Left hindlimb (tissue), 1 donor: ENCODE results near the gene ASPHD1.
"Not testable (repeated sequence)": the region's sequence is repeated elsewhere in the genome, so short reads cannot be mapped to it uniquely, and the experiment has no call there.

ENCODE experiments used
- DNase-seq: peaks from one replicate; pipeline ENCODE4 v3.0.0-alpha.2; 2018

ASPHD1 gene

GRCh38 chr16:29878172-29878571 is 22.1 kb upstream of the ASPHD1 start:
- DNase-seq, result no peak

GRCh38 chr16:29881050-29881449 is 19.2 kb upstream of the ASPHD1 start:
- no peak for DNase-seq

- no peak for DNase-seq
Observed at GRCh38 chr16:29883987-29884386, 16.3 kb upstream of the ASPHD1 start.

DNA sequence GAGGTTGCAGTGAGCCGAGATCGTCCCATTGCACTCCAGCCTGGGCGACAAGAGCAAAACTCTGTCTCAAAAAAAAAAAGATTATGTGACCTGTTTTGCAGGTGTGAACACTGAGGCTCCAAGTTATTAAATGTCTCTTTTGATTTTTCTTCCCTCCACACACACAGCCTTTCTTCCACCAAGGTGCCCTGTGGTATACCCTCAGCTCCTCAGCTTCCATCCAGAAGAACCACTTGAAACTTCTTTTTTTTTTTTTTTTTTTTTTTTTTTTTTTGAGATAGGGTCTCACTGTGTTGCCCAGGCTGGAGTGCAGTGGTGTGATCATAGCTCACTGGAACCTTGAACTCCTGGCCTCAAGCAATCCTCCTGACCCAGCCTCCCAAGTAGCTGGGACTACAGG is 10.9 kb upstream of the ASPHD1 start:
- not testable (repeated sequence) for DNase-seq

DNA sequence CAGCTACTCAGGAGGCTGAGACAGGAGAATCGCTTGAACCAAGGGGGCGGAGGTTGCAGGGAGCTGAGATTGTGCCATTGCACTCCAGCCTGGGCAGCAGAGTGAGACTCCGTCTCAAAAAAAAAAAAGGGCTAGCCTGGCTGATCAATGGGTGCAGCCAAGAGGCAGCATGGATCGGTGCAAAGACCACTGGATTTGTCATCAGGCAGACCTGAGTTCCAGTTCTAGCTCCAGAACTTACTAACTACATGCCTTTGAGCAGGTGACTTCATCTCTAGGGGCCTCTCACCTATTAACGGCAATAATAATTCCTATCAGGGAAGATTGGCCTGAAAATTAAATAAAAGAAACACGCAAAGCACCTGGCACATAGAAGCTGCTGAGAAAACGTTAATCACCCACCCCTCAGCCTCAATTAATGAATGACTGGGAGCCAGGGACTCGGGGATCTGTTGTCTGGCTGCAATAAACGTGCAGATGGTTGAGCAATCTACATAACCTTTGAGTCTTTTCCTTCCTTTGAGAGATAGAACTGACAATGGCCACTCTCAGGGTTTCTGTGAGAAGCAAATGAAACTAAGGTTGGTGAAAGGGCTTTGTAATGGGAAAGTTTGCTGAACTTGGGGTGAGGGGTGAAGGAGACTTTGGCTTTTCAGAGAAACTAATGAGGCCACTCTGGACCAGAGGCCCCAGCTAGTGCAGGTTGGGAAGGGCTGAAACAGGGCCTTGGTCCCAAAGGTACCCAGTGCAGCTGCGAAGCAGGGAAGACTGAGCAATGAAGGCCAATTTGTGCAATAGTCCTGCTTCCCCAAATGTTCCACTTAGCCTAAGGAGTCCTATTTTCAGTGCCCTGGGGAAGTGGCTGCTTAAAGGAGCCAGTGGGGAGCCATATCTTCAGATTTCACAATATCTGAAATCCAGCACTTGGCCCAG is 8.5 kb upstream of the ASPHD1 start:
- DNase-seq, result no peak

GRCh38 chr16:29892458-29892813 is 7.9 kb upstream of the ASPHD1 start:
- no peak for DNase-seq

DNA sequence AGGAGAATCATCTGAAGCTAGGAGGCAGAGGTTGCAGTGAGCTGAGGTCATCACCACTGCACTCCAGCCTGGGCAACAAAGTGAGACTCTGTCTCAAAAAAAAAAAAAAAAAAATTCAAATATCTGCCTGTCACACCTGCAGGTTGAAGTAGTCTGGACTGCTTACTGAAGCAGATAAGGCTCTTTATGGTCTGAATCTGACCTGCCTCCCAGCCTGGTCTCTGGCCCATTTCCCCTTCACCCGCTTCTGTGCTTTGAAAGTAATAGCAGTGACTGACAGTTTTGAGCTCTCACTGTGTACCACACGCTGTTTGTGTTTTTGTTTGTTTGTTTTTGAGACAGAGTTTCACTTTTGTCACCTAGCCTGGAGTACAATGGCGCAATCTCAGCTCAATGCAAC is 6.7 kb upstream of the ASPHD1 start:
- DNase-seq, result no peak

DNA sequence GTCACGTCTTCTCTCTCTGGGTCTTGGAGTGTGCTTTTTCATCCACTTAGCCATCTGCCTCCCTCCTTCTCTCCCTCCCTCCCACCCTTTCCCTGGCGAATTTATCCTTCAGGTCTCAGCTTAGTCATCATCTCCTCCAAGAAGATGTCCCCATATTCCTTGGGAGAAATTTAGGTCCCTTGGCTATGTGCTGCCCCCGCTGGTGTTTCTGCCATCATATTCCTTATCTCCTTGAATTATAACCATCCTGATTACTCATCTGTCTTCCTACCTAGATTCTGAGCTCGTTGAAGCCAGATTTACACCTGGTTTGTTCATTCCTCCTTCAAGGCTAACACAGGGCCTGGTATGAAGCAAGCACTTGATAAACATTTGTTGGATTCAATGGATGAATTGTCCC is 5.9 kb upstream of the ASPHD1 start:
- no peak for DNase-seq

DNA sequence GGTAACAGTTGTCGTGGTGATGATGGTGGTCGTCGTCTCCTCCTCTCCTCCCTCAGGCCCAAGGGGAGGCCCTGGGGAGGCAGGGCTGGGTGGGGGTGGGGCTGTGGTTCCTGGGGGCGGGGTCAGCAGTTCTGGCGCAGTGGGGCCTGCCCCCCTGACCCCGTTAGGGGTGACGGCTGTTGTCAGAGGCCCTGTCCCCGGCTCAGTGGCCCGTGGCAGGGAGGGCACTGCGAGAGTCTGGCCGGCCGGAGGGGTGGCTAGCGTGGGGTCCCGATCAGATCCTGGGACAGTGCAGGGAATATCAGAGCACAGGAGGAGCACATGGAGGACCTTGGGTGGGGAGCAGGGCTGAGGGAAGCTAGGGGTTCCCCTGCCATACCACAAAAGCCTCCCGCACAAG is 3.4 kb upstream of the ASPHD1 start:
- DNase-seq, result no peak

- DNase-seq, result no peak
Observed at GRCh38 chr16:29897333-29897732, 3.0 kb upstream of the ASPHD1 start.

DNA sequence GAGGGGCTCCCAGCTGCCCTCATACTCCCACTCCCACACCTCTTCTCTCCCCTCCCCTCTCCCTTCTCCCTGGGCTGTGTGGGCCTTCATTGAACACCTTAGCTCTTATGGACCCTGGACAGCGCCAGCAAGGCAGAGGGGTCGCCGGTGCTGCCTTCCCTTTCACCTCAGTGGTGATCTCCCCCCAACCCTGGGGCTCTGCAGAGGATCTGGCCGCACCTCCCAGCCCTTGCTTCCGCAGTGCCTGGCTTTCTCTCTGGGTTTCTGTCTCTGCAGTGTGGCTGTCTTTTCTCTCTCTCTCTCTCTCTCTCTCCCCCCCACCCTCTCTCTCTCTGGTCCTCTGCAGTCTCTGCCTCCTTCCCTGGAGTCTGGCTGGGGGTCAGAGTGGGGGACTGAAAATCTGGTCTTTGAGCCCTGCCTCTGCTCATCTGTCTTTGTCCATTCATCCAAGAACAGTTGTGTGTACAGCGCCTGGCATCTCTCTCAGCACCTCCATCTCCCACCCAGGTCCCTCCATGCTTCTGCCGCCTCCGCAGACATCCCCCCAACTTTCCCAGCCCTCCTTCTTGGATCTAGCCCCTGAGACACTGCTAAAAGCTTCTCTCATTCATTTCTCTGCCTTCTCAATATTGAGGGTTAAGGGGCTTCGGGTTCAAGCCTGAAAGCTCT is 2.0 kb upstream of the ASPHD1 start:
- no peak for DNase-seq

GRCh38 chr16:29898804-29899515 is 1.3 kb upstream of the ASPHD1 start:
- DNase-seq, result no peak

GRCh38 chr16:29899516-29900101 is 679 bp upstream of the ASPHD1 start, which contains the start of gene SEZ6L2:
SEZ6L2 (minus strand) TSS chr16:29899550; CDS start chr16:29899019, 531 bp downstream.
- DNase-seq, result peak; percentile 41

- DNase-seq, result no peak
Observed at GRCh38 chr16:29900888-29901606, 759 bp downstream of the ASPHD1 start.

- no peak for DNase-seq
Observed at GRCh38 chr16:29901607-29901945, 1.3 kb downstream of the ASPHD1 start.

- no peak for DNase-seq
Observed at GRCh38 chr16:29903590-29903989, 3.3 kb downstream of the ASPHD1 start.

DNA sequence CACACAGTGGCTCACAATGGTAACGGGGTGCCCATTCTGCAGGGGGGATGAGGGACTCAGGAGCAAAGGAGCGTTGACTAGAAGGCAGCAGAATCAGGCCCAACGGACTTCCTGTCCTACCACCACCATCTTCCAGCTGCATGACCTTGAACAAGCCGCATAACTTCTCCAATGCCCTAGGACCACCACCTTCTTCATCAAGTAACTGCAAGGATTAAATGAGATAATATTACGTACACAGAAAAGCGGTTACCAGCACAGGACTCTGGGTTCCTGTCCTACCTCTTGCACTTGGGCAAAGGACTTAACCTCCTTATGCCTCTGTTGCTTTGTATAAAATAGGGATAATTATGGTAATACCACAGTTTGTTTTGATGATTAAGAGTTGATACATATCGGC is 4.7 kb downstream of the ASPHD1 start:
- no peak for DNase-seq

- no peak for DNase-seq
Observed at GRCh38 chr16:29905668-29906067, 5.4 kb downstream of the ASPHD1 start.

GRCh38 chr16:29906520-29907244 is 6.4 kb downstream of the ASPHD1 start:
- no peak for DNase-seq

DNA sequence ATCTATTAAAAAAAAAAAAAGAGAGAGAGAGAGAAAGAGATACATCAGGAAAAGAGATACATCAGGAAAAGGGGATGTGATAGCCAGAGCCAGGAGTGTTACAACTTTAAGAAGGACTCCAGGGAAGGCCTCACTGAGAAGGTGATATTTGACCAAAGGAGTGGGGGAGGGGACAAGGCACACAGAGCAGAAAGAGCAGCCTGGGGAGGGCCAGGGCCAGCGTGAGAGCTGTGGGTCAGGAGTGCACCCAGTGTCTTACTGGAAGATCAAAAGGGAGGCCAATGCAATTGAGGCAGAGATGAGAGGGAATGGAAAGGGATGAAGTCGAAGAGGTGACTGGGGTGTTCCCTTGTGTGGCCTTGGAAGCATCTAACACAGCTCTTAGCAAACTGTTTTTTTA is 7.7 kb downstream of the ASPHD1 start:
- no peak for DNase-seq

GRCh38 chr16:29908719-29909220 is 8.5 kb downstream of the ASPHD1 start:
- no peak for DNase-seq

- DNase-seq, result no peak
Observed at GRCh38 chr16:29909391-29909790, 9.1 kb downstream of the ASPHD1 start.
